ENCODE measurements around the gene PODNL1. TPM values are rescaled to one million over a fixed set of nuclear protein-coding genes. Genes with fewer than 3 reads are reported as not detected.

PODNL1 gene
- total RNA-seq, 1 experiment from 2014 or later, result 6.4 TPM

DNA sequence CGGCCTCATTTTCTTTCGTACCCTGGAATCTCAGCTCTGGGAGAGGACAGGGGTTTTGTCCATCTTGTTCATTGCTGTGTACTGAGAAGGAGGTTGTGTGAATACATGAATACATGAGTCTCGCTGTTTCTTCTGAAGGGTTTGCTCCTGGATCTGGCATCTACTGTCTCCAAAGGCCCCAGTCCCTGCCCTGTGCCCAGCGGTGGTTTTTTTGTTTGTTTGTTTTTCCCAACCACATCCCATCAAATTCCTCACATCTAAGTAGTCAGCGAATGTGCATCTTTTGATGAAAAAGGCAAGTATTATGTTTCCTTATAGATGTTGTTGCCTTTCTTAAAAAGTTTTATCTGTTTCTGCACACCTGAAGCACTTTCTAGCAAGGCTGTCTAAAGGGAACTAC is 26.6 kb upstream of the PODNL1 start:
- Histone ChIP-seq H3K4me2 (no peak overlapping the region), H2AFZ (no peak overlapping the region), H3K4me1 (replicated peaks; ENCODE audit: insufficient read depth) (no peaks in the 10 kb centered on the region), H3K27ac (no peak overlapping the region), H3K36me3 (ENCODE audit: low read depth) (peaks cover 7% of the 10 kb centered on the region; the same call in 1 of the 2 replicates), H4K20me1 (ENCODE audit: insufficient read depth) (no peaks in the 10 kb centered on the region), H3K27me3 (ENCODE audit: insufficient read depth, low read depth) (no peaks in the 10 kb centered on the region), H3K79me2 (ENCODE audit: low read depth) (no peaks in the 10 kb centered on the region), H3K4me3 (no peak overlapping the region), H3K9me2 (ENCODE audit: insufficient read depth) (no peaks in the 10 kb centered on the region), H3F3A (ENCODE audit: insufficient read depth, low read depth) (peaks cover 23% of the 10 kb centered on the region), H3K9me3 (ENCODE audit: insufficient read depth, low read depth) (no peaks in the 10 kb centered on the region)
- intact Hi-C loops (cut with micrococcal nuclease; ENCODE audit: unreplicated experiment), result no loop called here
- no peak for DNase-seq
- POLR2A ChIA-PET (ENCODE audit: unreplicated experiment), result no interaction called here
- CTCF ChIA-PET, result no interaction called here
- TF ChIP-seq EZH2 (IDR thresholded peaks at IDR 0.05; ENCODE audit: low read depth), result no peak
- TF ChIP-seq, protein P1, sequence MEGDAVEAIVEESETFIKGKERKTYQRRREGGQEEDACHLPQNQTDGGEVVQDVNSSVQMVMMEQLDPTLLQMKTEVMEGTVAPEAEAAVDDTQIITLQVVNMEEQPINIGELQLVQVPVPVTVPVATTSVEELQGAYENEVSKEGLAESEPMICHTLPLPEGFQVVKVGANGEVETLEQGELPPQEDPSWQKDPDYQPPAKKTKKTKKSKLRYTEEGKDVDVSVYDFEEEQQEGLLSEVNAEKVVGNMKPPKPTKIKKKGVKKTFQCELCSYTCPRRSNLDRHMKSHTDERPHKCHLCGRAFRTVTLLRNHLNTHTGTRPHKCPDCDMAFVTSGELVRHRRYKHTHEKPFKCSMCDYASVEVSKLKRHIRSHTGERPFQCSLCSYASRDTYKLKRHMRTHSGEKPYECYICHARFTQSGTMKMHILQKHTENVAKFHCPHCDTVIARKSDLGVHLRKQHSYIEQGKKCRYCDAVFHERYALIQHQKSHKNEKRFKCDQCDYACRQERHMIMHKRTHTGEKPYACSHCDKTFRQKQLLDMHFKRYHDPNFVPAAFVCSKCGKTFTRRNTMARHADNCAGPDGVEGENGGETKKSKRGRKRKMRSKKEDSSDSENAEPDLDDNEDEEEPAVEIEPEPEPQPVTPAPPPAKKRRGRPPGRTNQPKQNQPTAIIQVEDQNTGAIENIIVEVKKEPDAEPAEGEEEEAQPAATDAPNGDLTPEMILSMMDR (conservative IDR thresholded peaks at IDR 0.05), result no peak
- no TSS peak for BruUV-seq (replicated peaks)

DNA sequence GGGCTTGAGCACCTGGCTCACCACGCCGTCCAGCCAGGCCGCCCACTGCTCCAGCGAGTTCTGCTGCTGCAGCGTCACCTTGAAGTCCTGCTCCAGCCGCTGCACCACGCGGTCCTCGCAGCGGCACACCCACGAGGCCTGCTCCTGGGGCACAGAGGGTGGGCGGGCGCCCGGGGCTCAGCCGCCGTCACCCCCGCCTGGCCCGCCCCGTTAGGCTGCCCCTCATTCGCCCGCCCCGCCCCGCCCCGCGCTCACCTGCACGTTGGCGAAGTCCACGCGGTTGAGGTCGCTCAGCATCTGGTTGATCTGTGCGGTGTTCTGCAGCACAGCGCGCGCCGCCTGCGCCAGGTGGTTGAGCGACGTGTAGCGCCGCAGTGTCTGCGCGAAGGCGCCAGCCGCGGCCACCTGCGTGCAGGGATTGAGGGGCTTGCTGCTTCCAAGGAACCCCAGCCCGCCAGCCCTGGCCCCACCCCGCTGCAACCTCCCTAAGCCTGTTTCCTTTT is 25.4 kb upstream of the PODNL1 start:
- no peak overlapping the region for H3K4me3 ChIP-seq
- TF ChIP-seq, protein P1 (conservative IDR thresholded peaks at IDR 0.05), result no peak
- no peak for TF ChIP-seq EZH2 (IDR thresholded peaks at IDR 0.05; ENCODE audit: low read depth)
- CTCF ChIA-PET, result no interaction called here
- no peaks in the 10 kb centered on the region for H3K79me2 ChIP-seq (ENCODE audit: low read depth)
- no peaks in the 10 kb centered on the region for H3K9me2 ChIP-seq (ENCODE audit: insufficient read depth)
- H3K9me3 ChIP-seq (ENCODE audit: insufficient read depth, low read depth), result no peaks in the 10 kb centered on the region
- H2AFZ ChIP-seq, result no peak overlapping the region
- H3K27ac ChIP-seq, result no peak overlapping the region
- no peaks in the 10 kb centered on the region for H3K27me3 ChIP-seq (ENCODE audit: insufficient read depth, low read depth)
- H3F3A ChIP-seq (ENCODE audit: insufficient read depth, low read depth), result peaks cover 23% of the 10 kb centered on the region
- BruUV-seq (replicated peaks), result no TSS peak
- H3K4me1 ChIP-seq (replicated peaks; ENCODE audit: insufficient read depth), result no peaks in the 10 kb centered on the region
- H3K4me2 ChIP-seq, result no peak overlapping the region
- peaks cover 12% of the 10 kb centered on the region; the same call in 1 of the 2 replicates for H3K36me3 ChIP-seq (ENCODE audit: low read depth)
- POLR2A ChIA-PET (ENCODE audit: unreplicated experiment), result no interaction called here
- H4K20me1 ChIP-seq (ENCODE audit: insufficient read depth), result no peaks in the 10 kb centered on the region
- intact Hi-C loops (cut with micrococcal nuclease; ENCODE audit: unreplicated experiment), result no loop called here
- no peak for DNase-seq

DNA sequence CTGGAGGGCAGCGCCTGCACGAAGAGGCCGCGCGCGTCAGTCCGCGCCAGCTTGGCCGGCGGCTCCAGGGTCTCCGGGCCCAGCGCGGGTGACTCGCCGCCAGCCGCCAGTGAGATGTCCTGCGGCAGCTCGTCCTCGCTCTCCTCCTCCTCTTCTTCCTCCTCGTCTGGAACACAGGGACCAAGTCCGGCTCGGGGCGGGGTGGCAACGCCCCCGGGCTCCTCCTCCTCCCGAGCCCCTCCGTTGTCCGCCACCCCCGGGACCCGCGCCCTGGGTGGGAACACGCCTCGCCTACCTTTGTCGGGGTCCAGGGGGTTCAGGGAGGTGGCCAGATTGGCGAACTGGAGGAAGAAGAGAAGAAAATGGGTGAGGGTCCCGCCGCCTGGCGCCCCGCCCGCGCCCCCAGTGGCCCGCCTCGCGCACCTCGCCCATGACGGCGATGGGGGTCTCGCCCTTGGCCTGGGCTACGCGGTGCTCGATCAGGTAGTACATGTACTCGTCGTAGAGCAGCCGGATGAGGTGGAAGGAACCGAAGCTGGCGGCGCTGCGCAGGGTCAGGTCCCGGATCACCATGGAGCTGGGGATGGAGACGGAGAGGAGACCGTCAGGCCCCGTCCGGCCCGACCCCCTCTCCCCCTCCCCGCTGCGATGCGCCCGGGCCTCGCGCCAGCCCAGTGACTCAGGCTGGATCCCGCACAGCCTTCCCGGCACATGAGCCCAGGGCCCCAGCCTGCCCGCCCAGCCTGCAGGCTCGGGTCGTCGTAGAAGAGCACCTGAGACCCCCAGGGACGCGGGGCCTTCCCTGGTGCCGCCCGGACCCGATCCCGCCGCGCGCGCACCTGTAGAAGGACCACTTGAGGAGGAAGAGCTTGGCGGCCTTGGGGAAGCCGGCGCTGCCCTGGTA is 24.7 kb upstream of the PODNL1 start:
- ChIA-PET CTCF (no interaction called here), POLR2A (ENCODE audit: unreplicated experiment) (no interaction called here)
- Histone ChIP-seq H4K20me1 (ENCODE audit: insufficient read depth) (no peaks in the 10 kb centered on the region), H2AFZ (no peak overlapping the region), H3K27me3 (ENCODE audit: insufficient read depth, low read depth) (no peaks in the 10 kb centered on the region), H3K9me3 (ENCODE audit: insufficient read depth, low read depth) (no peaks in the 10 kb centered on the region), H3K36me3 (ENCODE audit: low read depth) (peaks cover 12% of the 10 kb centered on the region; the same call in 1 of the 2 replicates), H3K9me2 (ENCODE audit: insufficient read depth) (no peaks in the 10 kb centered on the region), H3K4me1 (replicated peaks; ENCODE audit: insufficient read depth) (no peaks in the 10 kb centered on the region), H3F3A (ENCODE audit: insufficient read depth, low read depth) (peaks cover 23% of the 10 kb centered on the region), H3K79me2 (ENCODE audit: low read depth) (no peaks in the 10 kb centered on the region), H3K27ac (no peak overlapping the region), H3K4me2 (no peak overlapping the region), H3K4me3 (no peak overlapping the region)
- TF ChIP-seq, protein P1 (conservative IDR thresholded peaks at IDR 0.05), result no peak
- no peak for TF ChIP-seq EZH2 (IDR thresholded peaks at IDR 0.05; ENCODE audit: low read depth)
- intact Hi-C loops (cut with micrococcal nuclease; ENCODE audit: unreplicated experiment), result no loop called here
- no peak for DNase-seq
- BruUV-seq (replicated peaks), result no TSS peak
